BE2C (cell line): ENCODE measurements around the gene NEURL3.

Experiments
- DNase-seq: peaks from one replicate; pipeline ENCODE4 v3.0.0-alpha.2; 2020
- H3K27me3 ChIP-seq: fragments of 250-450 bp; sonication (Bioruptor Pico); 2 replicates; pipeline ENCODE4 v1.5.1; 2020; ENCODE audit warnings: mild to moderate bottlenecking
- H3K36me3 ChIP-seq: fragments of 250-450 bp; sonication (Bioruptor Pico); 2 replicates; pipeline ENCODE4 v1.5.1; 2020; ENCODE audit warnings: mild to moderate bottlenecking
- H3K4me1 ChIP-seq: fragments of 250-450 bp; sonication (Bioruptor Pico); 2 replicates; pipeline ENCODE4 v1.5.1; 2020
- H3K4me3 ChIP-seq: 2 replicates; pipeline ENCODE4 v1.5.1; 2011; ENCODE audit warnings: low read depth, low read length
- H3K9me3 ChIP-seq: fragments of 250-450 bp; sonication (Bioruptor Pico); 2 replicates; pipeline ENCODE4 v1.5.1; 2020
- TF ChIP-seq, protein P1 (sequence below): IDR thresholded peaks from 2 replicates; pipeline ENCODE4 v1.5.1; 2012; ENCODE audit warnings: mild to moderate bottlenecking, low read depth, low read length

NEURL3 gene

DNA sequence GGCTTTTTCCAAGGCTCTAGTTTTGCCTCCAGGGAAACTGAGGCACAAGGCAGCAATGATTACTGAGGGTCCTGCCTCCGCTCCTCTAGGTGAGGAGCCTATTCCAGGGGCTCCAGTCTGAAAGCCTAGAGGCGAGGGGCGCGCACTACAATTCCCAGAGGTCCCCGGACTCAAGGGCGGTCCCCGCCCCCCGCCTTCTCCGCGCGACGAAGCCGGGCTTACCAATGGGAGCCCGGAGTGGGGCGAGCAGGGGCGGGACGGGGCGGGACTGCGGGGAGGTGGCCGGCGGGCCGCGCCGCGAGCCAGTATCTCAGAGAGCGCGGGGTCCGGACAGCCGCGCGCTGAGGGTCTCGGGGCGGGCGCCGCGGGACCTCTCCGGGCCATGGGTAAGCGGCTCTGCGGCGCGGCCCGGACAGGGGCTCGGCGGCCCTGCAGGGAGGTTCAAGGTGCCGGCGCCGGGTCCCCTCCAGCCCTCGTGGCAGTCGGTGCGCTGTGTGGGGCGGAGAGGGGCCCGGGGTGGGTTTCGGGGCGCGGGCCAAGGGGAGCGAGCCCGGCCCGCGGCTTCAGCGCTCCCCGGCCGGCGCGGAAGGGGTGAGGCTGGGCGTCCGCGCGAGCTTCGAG lies 31.4 kb upstream of the NEURL3 start, which contains the start of gene ARID5A:
ARID5A (plus strand) TSS at position 308 of the 621 bp plus-strand sequence; CDS start at position 383, 75 bp downstream.
- H3K4me1 ChIP-seq: no peaks in the 10 kb centered on the region
- H3K36me3 ChIP-seq: no peaks in the 10 kb centered on the region
- H3K4me3 ChIP-seq: peak within 1 kb of the TSS; percentile 48
- TF ChIP-seq, protein P1, sequence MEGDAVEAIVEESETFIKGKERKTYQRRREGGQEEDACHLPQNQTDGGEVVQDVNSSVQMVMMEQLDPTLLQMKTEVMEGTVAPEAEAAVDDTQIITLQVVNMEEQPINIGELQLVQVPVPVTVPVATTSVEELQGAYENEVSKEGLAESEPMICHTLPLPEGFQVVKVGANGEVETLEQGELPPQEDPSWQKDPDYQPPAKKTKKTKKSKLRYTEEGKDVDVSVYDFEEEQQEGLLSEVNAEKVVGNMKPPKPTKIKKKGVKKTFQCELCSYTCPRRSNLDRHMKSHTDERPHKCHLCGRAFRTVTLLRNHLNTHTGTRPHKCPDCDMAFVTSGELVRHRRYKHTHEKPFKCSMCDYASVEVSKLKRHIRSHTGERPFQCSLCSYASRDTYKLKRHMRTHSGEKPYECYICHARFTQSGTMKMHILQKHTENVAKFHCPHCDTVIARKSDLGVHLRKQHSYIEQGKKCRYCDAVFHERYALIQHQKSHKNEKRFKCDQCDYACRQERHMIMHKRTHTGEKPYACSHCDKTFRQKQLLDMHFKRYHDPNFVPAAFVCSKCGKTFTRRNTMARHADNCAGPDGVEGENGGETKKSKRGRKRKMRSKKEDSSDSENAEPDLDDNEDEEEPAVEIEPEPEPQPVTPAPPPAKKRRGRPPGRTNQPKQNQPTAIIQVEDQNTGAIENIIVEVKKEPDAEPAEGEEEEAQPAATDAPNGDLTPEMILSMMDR: 0 out of 2 replicates have a peak, but pooled peaks have one; percentile 6
- H3K9me3 ChIP-seq: no peaks in the 10 kb centered on the region
- H3K27me3 ChIP-seq: peaks cover 13% of the 10 kb centered on the region
- DNase-seq: peak; percentile 90

DNA sequence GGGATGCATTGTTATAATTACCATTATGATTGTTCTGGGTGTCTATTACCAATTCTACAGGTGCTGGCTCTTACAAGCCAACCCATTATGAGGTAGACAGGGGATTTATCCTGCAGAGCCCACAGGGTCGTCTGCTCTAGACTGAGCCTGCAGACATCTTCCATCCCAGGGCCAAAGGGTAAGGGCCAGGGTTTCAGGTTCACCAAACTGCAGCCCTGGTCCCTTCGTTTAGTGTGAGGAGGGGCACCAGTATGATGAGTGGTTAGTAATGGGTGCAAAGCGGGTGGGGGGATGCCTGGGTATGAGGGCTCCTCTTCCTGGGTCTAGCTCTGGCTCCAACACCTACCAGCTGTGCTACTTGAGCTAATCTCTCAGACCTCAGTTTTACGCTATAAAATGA lies 30.2 kb upstream of the NEURL3 start:
- H3K27me3 ChIP-seq: peaks cover 13% of the 10 kb centered on the region
- H3K9me3 ChIP-seq: no peaks in the 10 kb centered on the region
- TF ChIP-seq, protein P1: no peak
- DNase-seq: no peak
- H3K36me3 ChIP-seq: no peaks in the 10 kb centered on the region
- H3K4me1 ChIP-seq: no peaks in the 10 kb centered on the region
- no peak overlapping the region for H3K4me3 ChIP-seq

DNA sequence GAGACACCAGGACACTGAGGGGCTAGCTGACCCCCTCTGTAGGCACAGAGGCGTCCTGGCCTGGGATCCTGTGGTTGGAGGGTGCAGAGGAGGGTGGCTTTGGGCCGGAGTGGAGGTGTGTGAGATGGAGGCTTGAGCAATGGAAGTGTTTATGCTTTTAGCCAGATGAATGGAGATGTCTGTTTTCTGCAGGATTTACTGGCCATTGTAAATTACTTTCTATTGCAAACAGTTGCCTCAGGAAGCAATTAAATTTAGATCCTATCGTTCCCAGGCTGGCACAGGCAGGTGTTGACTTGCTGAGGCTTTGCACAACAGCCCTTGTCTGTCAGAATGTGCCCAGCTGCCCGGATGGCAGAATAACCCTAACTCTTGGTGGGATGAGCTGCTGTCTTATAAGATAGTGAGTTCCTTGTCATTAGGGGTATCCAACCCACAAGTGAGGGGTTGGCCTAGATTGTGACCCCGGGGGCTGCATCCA lies 29.6 kb upstream of the NEURL3 start:
- no peaks in the 10 kb centered on the region for H3K9me3 ChIP-seq
- TF ChIP-seq, protein P1: no peak
- no peak overlapping the region for H3K4me3 ChIP-seq
- peaks cover 13% of the 10 kb centered on the region for H3K27me3 ChIP-seq
- H3K36me3 ChIP-seq: no peaks in the 10 kb centered on the region
- no peak for DNase-seq
- no peaks in the 10 kb centered on the region for H3K4me1 ChIP-seq

DNA sequence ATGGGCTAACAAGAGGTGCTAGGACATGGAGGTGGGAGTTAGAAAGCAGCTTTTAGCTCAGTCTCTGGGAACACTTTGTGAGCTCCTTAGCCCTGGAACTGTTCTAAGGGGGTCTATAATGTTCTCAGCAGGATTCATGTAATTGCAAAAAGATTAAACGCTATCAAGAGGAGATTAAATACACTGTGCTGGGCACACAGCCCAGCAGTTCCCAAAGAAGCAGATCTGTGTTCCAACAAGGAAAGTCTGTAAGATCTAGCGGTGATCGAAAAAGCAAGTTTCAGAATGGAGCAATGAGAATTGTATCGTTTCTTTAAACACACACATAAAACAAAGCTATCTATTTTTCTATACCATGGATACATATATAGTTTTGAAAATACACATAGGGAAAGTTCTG lies 29.0 kb upstream of the NEURL3 start:
- H3K4me3 ChIP-seq: no peak overlapping the region
- H3K4me1 ChIP-seq: no peaks in the 10 kb centered on the region
- no peaks in the 10 kb centered on the region for H3K9me3 ChIP-seq
- H3K36me3 ChIP-seq: no peaks in the 10 kb centered on the region
- peaks cover 13% of the 10 kb centered on the region for H3K27me3 ChIP-seq
- DNase-seq: no peak
- TF ChIP-seq, protein P1: no peak

DNA sequence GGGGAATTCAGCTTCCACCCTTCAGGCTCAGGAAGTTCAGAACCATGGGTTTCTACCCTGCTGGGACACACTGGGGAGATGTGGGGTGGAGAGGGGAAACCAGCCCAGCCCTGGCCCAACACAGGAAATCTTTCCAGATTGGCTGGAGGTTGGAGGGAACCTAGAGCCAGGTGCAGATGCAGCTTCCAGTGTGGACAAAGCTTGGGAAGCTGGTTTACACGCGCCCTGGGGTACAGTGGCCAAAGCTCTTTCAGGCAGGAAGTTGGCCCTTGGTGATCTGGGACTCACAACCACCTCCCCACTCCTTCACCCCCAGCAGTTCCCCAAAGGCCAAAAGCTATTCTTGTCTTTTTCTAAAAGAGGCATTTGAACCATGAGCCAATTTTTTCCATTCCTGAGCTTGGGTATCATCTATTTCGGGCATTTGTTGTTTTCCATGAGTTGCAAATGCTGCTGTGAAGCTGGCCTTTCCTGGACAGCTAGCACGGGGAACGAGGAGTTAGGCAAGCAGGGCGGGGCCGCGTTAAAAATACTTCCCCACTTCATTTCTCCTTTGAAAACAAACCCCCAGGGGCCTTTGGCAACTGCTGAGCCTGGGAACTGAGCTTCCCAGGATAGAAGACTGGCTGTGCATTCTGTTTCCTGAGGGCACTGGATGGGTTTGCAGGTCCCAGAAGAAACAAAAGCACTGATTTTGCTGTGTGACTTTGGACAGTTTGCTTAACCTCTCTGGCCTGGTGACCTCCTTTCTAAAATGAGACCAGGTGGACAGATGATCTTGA lies 28.3 kb upstream of the NEURL3 start:
- Histone ChIP-seq H3K27me3 (peaks cover 13% of the 10 kb centered on the region), H3K4me3 (no peak overlapping the region), H3K36me3 (no peaks in the 10 kb centered on the region), H3K9me3 (no peaks in the 10 kb centered on the region), H3K4me1 (no peaks in the 10 kb centered on the region)
- DNase-seq: no peak
- TF ChIP-seq, protein P1: no peak
